HL-60 (cell line): ENCODE data around the gene GRAMD4.

ENCODE experiments used
- CTCF ChIP-seq: IDR thresholded peaks from one replicate; pipeline ENCODE4 v1.5.1; 2011; ENCODE audit warnings: low read length, control low read depth, inconsistent platforms; ENCODE audit not compliant: insufficient read depth
- GABPA ChIP-seq: IDR thresholded peaks from 2 replicates; pipeline ENCODE4 v1.6.1; 2012; ENCODE audit warnings: low read depth
- POLR2AphosphoS5 ChIP-seq: IDR thresholded peaks from 2 replicates; pipeline ENCODE4 v1.6.1; 2012; ENCODE audit warnings: low read depth
- REST ChIP-seq: IDR thresholded peaks from 2 replicates; pipeline ENCODE4 v1.6.1; 2012; ENCODE audit warnings: low read depth; ENCODE audit not compliant: insufficient replicate concordance

GRCh38 chr22:46654426-46654825 is 34.2 kb downstream of the GRAMD4 start:
- no peak for TF ChIP-seq POLR2AphosphoS5
- no peak for TF ChIP-seq CTCF
- TF ChIP-seq REST = no peak
- no peak for TF ChIP-seq GABPA
